ENCODE measurements around the gene RNF41.

The RNF41 gene

GRCh38 chr12:56253091-56253490 lies 31.4 kb upstream of the RNF41 start:
- TF ChIP-seq TAF1 (IDR thresholded peaks at IDR 0.05; ENCODE audit: low read depth) (no peak), YY1 (IDR thresholded peaks at IDR 0.05; ENCODE audit: low read depth) (no peak), RAD21 (IDR thresholded peaks at IDR 0.05; ENCODE audit: low read depth) (no peak), TCF12 (IDR thresholded peaks at IDR 0.05; ENCODE audit: low read depth) (no peak)

DNA sequence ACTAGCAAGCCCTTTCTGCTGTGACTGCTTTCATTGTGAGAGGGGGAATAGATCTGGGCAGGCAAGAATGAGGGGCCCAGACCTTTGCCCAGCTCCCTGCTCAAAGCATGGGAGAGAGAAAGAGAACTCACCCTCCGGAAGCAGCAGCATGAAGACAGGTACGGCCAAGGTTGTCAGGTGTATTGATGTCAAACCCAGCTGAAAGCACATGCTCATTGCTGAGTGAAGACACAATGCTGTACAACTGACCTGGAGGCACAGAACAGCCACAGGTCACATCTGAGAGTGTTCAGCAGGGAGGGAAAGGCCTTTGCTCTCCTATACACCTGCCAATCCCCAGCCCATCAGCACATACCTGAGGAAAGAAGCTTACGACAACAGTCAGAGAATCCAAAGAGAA lies 30.9 kb upstream of the RNF41 start:
- no peak for TF ChIP-seq ZBTB7A (IDR thresholded peaks at IDR 0.05; ENCODE audit: low read depth)

GRCh38 chr12:56248711-56249110 lies 27.0 kb upstream of the RNF41 start:
- TF ChIP-seq REST (IDR thresholded peaks at IDR 0.05; ENCODE audit: low read depth) (no peak), TAF1 (IDR thresholded peaks at IDR 0.05; ENCODE audit: low read depth) (no peak), NFIC (IDR thresholded peaks at IDR 0.05) (no peak), RAD21 (IDR thresholded peaks at IDR 0.05; ENCODE audit: low read depth) (no peak), FOXM1 (IDR thresholded peaks at IDR 0.05; ENCODE audit: borderline replicate concordance, low read depth) (no peak), CEBPB (IDR thresholded peaks at IDR 0.05) (no peak), CREB1 (IDR thresholded peaks at IDR 0.05; ENCODE audit: low read depth) (no peak), TCF12 (IDR thresholded peaks at IDR 0.05; ENCODE audit: low read depth) (no peak), EGR1 (IDR thresholded peaks at IDR 0.05) (no peak), ZBTB7A (IDR thresholded peaks at IDR 0.05; ENCODE audit: low read depth) (no peak), TEAD4 (IDR thresholded peaks at IDR 0.05) (no peak), YY1 (IDR thresholded peaks at IDR 0.05; ENCODE audit: low read depth) (no peak), EP300 (IDR thresholded peaks at IDR 0.05; ENCODE audit: borderline replicate concordance) (no peak)
- TF ChIP-seq, protein P1, sequence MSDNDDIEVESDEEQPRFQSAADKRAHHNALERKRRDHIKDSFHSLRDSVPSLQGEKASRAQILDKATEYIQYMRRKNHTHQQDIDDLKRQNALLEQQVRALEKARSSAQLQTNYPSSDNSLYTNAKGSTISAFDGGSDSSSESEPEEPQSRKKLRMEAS (IDR thresholded peaks at IDR 0.05): no peak
- TF ChIP-seq, protein P2, sequence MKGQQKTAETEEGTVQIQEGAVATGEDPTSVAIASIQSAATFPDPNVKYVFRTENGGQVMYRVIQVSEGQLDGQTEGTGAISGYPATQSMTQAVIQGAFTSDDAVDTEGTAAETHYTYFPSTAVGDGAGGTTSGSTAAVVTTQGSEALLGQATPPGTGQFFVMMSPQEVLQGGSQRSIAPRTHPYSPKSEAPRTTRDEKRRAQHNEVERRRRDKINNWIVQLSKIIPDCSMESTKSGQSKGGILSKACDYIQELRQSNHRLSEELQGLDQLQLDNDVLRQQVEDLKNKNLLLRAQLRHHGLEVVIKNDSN (IDR thresholded peaks at IDR 0.05): no peak

GRCh38 chr12:56247923-56248322 lies 26.2 kb upstream of the RNF41 start:
- TF ChIP-seq REST (IDR thresholded peaks at IDR 0.05; ENCODE audit: low read depth): no peak
- TF ChIP-seq NFIC (IDR thresholded peaks at IDR 0.05): no peak
- TF ChIP-seq CEBPB (IDR thresholded peaks at IDR 0.05): no peak
- TF ChIP-seq TCF12 (IDR thresholded peaks at IDR 0.05; ENCODE audit: low read depth): no peak
- TF ChIP-seq, protein P2 (IDR thresholded peaks at IDR 0.05): no peak
- no peak for TF ChIP-seq RAD21 (IDR thresholded peaks at IDR 0.05; ENCODE audit: low read depth)
- no peak for TF ChIP-seq TEAD4 (IDR thresholded peaks at IDR 0.05)
- no peak for TF ChIP-seq CREB1 (IDR thresholded peaks at IDR 0.05; ENCODE audit: low read depth)
- no peak for TF ChIP-seq YY1 (IDR thresholded peaks at IDR 0.05; ENCODE audit: low read depth)
- TF ChIP-seq, protein P1 (IDR thresholded peaks at IDR 0.05): no peak

DNA sequence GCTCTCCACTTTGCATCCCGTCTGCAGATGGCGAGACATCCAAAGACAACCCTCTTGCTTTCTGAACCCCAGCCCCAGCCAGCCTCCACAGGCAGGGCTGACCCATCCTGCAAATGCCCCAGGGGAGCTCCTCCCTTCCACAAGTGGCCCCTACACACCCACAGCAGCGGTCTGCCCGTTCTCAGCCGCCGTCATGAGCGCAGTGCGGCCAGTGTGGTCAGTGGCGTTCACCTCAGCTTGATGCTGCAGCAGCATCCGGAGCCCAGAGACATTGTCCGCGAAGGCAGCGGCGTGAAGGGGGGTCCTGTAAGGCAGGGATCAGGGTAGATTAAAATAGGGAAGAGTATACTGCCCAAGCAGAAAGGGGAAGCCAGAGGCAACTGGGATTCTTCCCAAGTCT lies 22.8 kb upstream of the RNF41 start:
- TF ChIP-seq REST (IDR thresholded peaks at IDR 0.05; ENCODE audit: low read depth): no peak
- TF ChIP-seq, protein P1 (IDR thresholded peaks at IDR 0.05): no peak
- no peak for TF ChIP-seq TAF1 (IDR thresholded peaks at IDR 0.05; ENCODE audit: low read depth)
- TF ChIP-seq CEBPB (IDR thresholded peaks at IDR 0.05): no peak
- no peak for TF ChIP-seq EP300 (IDR thresholded peaks at IDR 0.05; ENCODE audit: borderline replicate concordance)
- no peak for TF ChIP-seq ZBTB7A (IDR thresholded peaks at IDR 0.05; ENCODE audit: low read depth)
- TF ChIP-seq, protein P2 (IDR thresholded peaks at IDR 0.05): no peak
- TF ChIP-seq YY1 (IDR thresholded peaks at IDR 0.05; ENCODE audit: low read depth): no peak
- no peak for TF ChIP-seq RAD21 (IDR thresholded peaks at IDR 0.05; ENCODE audit: low read depth)
- TF ChIP-seq EGR1 (IDR thresholded peaks at IDR 0.05): no peak
- no peak for TF ChIP-seq CREB1 (IDR thresholded peaks at IDR 0.05; ENCODE audit: low read depth)

Data from Ishikawa (cell line).